Skeletal muscle cell (primary cell): ENCODE data around the gene PAX6.

ENCODE experiments used
- DNase-seq: peaks from one replicate; pipeline ENCODE4 v3.0.0-alpha.2; 2010; ENCODE audit warnings: low read depth
- H3K4me3 ChIP-seq: 2 replicates; pipeline ENCODE4 v1.5.1; 2011; ENCODE audit warnings: low read depth, mild to moderate bottlenecking, control low read depth, low read length, moderate library complexity

The PAX6 gene

DNA sequence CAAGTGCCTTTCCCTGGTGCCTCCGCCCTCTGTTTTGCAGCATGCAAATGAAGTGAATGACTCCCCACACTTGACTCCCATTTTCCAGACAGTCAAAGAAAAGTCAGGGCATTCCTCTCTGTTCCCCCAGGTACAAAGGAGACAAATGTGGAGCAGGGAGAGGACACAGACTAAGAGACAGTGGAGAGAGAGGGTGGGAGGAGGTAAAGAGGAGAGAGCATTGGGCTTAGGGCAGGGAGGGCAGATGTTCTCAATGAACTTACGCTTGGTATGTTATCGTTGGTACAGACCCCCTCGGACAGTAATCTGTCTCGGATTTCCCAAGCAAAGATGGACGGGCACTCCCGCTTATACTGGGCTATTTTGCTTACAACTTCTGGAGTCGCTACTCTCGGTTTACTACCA is 9.8 kb downstream of the PAX6 start:
- DNase-seq, result no peak
- no peak overlapping the region for H3K4me3 ChIP-seq

DNA sequence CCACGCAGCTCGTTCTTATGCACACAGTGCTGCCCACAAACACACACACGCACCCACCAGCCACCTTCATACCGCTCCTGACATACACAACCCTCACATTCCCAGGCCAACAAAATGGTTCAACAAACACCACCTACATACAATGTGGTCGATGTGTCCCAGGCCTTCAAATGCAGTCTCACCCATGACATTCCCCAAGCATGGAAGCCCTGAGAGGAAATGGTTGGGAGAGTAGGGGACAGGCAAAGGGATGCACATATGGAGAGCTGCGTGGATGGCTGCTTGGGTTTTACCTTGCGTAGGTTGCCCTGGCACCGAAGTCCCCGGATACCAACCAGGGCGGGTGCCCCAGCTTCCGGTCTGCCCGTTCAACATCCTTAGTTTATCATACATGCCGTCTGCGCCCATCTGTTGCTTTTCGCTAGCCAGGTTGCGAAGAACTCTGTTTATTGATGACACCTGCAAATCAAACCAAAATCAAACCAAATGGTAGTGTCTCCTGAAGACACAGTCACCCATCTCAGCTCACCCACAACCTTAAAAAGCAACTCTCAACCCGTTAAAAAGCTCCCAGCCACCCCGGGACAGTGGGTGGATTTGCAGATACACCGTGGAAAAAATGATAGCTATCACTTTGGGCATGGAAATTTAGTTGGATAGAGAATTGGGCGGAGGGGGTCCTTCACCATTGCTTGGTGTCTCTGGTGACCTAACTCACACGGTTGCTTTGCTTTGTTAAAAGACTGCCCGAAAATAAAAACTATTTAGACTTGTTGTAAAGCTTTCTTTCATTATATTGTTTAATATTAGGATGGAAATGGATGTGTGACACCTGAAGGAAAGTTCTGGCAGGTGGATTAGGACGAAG is 10.5 kb downstream of the PAX6 start:
- no peak for DNase-seq
- H3K4me3 ChIP-seq, result no peak overlapping the region

DNA sequence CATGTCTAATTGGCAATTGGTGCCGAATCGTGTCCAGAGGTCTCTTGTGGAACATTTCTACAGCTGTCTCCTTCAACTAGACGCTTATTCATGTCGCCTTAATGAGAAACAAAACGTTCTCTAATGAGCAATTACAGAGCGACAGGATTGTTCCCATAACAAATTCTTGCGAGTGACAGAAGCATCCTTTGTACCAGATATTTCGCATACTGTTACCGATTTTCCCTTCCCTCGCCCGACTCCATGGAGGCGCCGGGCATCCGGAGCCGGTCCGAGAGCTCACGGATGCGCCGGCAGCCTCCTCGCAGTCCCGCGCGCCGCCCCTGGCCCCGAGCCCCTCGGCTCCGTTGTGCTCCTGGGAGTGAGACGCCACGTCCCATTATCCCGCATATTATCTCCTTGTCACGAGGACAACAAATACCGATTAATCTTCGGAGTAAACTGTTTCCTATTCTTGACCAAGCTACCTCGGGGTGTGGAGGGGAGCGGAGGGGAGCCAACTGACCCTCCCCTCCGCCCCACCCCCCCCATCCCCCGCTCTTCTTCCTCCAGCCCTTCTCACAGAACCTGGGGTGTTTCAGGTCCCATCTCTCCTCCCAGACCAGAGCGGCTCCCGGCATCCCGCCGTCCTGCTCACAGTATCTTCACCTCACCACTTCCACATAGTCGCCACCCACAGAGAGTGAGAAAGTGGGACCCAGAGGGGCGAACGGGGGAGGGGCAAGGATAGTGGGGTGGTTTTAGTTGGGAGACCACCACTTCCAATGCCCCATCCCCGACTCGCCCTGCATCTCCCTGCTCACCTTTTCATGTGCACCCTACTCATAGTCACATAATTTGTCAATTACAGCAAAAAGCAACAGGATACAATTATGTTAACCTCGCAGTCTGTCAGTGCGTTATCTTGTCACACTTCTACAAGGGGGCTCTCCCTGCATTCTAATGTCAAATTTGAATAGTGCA is 11.4 kb downstream of the PAX6 start:
- no peak overlapping the region for H3K4me3 ChIP-seq
- no peak for DNase-seq

DNA sequence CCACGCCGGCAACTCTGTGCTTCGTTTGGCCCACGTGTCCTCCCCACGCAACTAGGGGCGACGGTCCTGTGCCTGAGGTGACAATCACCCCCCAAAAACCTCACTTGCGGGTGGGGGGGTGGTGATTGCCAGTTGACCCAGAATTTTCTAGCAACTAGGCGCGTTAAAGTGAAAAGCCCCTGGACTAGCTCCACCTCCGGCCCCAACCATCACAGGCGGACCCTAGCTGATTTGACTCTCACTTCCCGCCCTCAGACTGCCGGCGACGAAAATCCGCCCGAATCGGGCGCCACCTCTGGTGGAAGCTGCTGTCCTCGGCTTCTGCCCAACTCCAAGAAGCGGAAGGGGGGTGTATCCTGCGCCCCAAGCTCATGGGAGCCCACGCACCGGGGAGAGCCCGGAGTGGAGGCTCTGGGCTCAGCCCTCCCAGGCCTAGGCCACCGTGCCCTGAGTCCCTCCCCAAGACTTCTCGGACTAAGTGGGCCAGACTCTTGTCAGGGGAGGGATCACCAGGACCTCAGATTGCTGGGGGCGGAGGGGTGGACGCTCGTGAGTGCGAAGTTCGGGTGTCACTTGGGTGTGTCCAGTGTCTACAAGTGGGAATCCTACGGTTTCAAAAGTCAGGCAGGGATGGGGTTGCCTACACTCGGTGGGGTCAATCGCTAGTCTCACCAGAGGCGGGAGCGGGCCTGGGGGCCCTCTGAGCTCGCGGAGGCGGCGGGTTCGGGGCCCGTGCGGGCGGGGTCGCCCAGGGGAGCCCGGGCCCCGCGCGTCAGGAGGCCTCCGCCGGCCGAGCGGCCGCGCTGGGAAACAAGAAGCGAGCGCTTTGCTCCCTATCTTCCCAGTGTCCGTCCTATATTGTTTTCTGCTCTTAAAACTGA is 12.3 kb downstream of the PAX6 start:
- H3K4me3 ChIP-seq, result peak overlapping the region; percentile 5
- DNase-seq, result no peak

DNA sequence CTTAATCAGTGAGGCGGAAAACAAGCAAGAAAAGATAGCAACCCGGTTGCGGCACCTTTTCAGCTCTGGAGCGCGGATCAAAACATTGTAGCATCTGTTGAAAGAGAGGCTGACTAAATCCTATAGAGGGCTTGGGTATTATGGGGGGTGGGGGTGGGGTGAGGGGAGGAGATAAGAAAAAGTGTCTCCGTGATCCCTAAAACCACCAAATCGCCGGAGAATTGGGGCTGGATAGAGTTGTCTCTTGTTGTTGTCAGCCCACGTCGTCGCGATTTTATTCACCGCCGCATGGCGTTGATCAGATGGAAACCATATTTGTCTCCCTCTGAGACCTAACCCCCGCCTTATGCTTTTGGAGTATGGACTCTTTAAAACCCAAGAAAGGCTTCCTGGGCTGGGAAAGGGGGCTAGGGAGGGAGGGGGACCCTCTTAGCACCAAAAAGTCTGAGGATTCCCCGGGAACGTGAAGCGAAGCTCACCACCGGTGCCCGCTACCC is 13.0 kb downstream of the PAX6 start:
- no peak for DNase-seq
- no peak overlapping the region for H3K4me3 ChIP-seq

DNA sequence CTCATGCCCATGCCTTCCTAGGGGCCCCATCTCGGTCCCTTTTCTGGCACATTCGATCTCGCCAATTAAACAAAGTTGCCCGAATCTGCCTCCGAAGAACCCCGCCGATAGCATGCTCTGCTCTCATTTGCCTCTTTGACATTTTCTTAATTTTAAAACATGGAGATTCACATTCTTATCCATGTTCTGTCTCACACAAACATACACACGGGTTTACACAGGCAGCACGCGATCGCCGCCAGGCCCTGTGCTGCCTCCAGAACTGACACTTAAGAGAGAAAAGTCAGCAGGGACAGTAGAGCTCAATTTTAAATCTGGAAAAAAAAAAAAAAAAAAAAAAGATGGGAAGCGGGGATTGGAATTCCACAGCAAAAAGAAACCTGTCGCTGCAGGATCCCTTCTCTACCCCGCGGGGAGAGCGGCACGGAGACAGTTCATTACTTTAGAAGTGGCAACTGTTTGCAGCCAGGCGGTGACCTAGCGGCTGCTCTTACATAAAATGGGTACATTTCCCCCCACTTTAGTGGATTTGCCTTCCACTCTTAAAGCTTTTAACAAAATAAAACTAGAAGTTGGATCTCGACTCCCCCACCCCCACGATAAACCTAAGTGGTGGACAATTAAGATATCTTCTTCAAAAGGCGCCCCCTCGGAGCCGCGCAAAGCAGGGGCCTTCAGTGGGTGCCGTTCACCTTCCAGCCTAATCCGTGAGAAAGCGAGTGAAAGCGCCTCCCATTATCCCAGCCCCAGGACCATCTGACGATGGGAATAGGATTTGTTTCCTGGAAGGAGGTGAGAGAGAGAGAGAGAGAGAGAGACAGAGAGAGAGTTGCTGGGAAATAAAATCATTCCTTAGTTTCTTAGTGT is 13.7 kb downstream of the PAX6 start:
- H3K4me3 ChIP-seq, result no peak overlapping the region
- DNase-seq, result no peak

DNA sequence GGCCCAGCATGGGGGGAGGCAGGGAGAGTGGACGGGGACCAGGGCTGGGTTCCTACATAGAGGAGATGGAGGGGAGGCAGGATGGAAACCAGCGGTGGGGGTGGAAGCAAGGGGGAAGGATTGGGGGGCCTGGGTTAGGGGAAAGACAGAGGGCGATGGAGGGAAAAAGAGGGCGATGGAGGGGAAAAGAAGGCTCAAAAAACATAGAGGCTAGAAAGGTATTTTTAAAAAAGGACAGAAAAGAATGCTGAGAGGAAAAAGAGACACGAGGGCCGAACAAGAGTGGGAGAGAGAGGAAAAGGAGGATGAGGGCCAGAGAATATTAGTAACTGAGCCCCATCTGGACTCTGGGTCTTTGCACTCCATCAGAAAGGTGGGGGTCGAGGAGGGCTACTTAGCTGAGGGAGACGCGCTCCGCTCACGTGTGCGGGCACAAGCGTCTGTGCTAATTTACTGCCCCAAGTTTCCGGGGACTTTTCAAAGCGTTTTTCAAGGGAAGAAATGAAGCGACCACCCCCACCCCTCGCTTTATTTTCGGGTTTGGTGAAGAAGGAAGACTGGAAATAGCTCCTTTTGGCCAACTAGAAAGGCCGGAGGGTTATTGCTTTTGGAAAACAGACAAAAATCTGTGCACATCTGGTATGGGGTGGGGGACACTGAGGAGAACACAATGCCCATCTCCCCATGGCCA is 14.5 kb downstream of the PAX6 start:
- DNase-seq, result no peak
- H3K4me3 ChIP-seq, result no peak overlapping the region

DNA sequence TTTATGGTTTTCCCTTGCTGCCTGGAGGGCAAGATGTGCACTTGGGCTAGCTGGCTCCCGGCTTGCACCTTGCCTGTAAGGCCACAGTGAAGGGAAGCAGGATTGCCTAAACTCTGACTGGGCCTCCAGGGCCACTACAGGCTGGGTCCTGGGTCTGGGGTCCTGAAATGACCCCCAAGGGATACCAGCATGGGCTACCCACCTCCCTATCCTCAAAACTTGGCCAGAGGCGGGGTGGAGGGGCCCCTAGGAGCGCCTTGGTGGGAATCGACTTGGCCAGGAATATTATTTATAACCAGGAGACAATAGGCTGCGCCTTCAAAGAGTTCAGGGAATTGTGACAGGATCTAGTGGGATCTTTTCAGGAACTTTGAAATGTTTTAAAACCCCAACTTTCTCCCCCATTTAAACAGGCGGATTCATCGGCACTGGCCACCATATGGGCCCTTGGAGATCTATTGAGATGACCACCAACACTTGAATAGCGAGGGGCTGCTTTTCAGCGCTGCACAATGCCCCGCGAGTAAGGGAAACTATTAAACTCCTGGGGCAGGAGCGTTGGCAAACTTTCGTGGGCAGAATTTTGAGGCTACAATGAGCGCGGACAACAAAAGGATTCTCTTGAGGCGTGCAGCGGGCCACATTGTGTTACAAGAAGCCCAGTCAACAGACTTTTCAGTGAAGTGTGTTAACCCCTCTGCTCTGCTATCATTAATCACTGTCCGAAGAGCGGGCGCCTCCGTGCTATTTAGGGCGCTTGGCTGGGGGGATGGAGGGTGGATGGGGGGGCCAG is 15.2 kb downstream of the PAX6 start:
- no peak overlapping the region for H3K4me3 ChIP-seq
- no peak for DNase-seq

DNA sequence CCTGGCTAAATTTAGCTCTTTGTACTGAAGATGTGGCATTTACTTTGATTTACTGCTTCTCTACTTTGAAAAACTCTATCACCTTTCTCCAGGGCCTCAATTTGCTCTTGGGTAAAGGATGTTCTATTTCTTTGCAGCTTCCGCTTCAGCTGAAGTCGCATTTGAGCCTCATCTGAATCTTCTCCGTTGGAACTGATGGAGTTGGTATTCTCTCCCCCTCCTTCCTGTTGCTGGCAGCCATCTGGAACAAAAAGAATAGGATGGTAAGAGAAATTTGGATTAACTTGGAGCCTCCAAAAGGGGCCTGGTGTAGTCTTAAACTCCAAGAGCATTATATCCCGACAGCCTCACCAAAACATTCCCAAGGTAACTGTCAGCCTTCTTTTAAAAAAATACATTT is 16.6 kb downstream of the PAX6 start:
- no peak overlapping the region for H3K4me3 ChIP-seq

DNA sequence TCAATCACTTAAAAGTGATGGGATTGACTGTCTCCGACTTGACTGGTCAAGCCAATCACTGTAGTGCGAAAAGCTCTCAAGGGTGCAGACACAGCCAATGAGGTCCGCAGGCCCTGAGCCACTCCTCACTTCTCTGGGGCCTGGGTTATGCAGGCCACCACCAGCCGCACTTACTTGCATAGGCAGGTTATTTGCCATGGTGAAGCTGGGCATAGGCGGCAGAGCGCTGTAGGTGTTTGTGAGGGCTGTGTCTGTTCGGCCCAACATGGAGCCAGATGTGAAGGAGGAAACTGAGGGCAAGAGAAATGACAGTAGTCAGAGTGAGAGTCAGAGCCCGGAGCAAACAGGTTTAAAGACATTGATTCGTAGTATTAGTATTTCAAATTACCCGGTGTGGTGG is 17.9 kb downstream of the PAX6 start:
- no peak for DNase-seq
- H3K4me3 ChIP-seq, result no peak overlapping the region

More for the DNA sequence above, 16.6 kb downstream of the PAX6 start:
- DNase-seq, result no peak

DNA sequence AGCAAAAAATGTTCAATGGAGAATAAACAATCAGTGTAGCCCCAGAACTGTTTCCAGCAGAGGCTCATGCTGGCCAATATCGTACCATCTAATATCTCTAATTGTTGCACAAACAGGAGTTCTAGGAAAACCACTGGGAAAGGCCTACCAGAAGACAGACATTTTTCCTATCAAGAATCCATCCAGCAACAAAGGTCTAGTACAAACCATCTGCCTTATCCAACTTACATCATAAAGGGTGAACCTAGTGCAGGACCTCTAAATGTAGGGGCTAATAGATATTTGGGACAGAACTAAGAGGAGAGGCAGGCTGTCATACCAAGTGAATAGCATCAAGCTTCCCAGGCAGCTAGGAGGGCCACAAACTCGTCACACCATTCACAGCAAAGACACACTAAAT is 18.7 kb downstream of the PAX6 start:
- no peak for DNase-seq
- no peak overlapping the region for H3K4me3 ChIP-seq

DNA sequence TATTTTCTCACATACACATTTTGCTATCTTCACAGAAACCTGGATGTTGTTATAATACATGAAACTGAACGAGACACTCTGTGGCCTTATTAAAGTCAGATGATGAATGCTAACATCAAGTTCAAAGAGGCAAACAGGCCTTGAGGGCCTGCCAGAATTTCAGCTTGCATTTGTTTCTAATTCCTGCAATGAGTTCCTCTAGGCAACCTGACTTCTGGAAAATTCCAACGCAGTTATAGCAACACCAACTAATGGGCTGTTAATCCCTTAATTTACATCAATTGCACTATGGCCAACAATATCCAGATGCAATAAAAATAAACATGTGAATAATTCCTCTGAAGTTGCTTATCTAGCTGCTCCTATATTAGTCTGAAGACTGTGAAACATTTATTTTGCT is 19.1 kb downstream of the PAX6 start:
- no peak overlapping the region for H3K4me3 ChIP-seq
- DNase-seq, result no peak

DNA sequence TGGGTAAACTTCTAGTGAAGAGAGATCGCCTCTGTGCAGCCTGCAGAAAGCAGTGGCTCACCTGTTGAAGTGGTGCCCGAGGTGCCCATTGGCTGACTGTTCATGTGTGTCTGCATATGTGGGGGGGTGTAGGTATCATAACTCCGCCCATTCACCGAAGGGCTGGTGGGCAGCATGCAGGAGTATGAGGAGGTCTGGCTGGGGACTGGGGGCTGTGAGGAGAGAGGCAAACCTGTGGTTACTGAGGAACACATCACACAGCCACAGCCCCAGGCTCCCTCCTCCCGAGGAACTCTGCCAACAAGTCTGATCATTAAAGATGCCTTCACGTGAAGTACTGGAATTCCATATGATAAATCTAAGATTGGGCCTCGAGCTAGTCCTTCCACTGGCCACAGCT is 20.5 kb downstream of the PAX6 start:
- DNase-seq, result no peak
- no peak overlapping the region for H3K4me3 ChIP-seq

DNA sequence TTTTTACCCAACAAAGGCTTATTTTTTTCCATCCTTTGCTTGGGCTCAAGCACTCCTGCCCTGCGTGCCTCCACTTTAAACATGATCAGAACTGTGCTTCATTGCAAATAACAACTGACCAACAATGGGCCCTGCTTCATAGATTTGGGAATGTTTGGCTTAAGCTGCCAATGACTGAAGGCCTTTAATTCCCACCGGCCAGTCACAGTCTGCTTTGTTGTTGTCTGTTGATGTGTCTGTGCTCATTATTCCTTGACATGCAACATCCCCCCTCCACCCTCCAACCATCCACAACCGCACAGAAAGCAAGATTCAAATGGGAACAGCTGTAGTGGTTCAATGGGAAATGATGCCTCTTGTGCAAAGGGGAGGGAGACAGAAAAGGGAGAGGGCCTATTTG is 23.0 kb downstream of the PAX6 start:
- no peak overlapping the region for H3K4me3 ChIP-seq
- no peak for DNase-seq

DNA sequence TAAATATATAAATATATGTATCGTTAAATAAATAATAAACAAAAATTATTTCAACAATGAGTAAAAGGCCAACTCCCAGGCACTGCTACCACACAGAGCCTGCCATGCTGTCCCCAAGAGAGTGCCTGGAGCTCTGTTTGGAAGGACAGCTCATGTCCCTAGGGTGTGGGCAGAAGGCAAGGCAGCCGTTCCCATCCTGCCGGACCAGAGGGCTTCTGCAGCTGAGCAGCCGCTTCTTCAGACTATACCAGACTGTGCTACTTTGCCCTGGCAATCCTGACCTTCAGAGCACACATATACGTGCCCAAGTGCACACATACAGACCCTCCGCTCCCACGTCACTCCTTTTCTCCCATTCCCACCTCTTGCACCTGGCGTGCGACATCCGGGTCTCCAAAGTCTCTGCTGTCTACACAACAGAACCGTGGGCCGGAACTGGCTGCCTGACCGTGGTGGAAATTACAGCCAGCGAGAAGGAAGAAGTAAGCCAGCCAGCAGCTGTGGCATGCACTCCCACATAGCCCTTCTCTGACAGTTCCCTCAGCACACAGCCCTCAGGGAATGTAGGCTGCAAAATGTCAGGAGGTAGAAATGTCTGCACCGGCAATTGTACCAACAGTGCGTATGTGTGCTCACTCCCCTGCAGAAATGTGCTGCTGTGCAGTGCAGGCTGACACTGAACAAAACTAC is 24.0 kb downstream of the PAX6 start:
- no peak overlapping the region for H3K4me3 ChIP-seq
- DNase-seq, result no peak

DNA sequence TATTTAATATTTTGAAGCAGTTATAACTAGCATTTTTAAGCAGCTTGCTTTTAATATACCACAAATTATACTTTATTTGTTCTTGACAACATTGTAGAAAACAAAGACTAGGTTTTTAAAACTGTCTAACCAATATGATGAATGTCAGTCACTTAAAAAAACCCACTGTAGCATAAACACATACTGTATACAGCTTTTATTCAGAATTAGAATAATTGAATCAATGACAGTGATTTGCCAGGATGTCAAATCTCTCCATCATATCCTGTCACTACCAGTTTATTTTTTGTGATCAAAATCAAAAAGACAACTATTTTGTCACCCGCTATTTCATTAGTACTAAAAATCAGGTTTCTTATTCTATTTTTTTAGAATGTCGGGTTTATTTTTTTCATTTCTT is 26.5 kb downstream of the PAX6 start:
- H3K4me3 ChIP-seq, result no peak overlapping the region

DNA sequence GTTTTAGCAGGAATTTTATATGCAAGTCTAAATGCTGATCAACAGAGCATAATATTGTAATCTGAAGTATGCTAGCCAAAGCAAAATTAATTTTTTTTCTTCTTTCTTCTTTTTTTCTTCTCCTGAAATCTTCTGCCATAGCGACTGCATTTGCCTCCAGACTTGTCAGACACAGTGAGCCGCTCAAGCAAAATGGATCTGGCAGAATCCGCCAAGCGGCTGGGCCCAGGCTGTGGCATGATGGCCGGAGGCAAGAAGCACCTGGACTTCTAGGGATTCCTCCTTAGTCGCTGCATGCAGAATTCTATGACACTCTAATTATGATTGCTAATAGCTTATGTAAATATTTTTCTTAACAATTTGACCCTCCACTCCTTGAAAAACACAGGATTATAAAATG is 27.9 kb downstream of the PAX6 start:
- no peak for DNase-seq
- H3K4me3 ChIP-seq, result no peak overlapping the region

More for the DNA sequence above, 26.5 kb downstream of the PAX6 start:
- DNase-seq, result no peak
